Uterus (tissue), 4 donors: ENCODE data around the gene CST3. TPM values are rescaled to one million over a fixed set of nuclear protein-coding genes. Genes with fewer than 3 reads are reported as not detected.
A peak's percentile ranks its signal among the peaks of the same experiment; 100 is the strongest.
"Not testable (repeated sequence)": the region's sequence is repeated elsewhere in the genome, so short reads cannot be mapped to it uniquely, and the experiment has no call there.

ENCODE experiments used
- DNase-seq, 2 donors: peaks; one replicate each; pipeline ENCODE4 v3.0.0-alpha.2; 2019 to 2020
- H3K27ac ChIP-seq, 2 donors: fragments of 200-600 bp; sonication (generic); 1 replicate in 1 of 2; 2 replicates in 1 of 2; pipeline ENCODE4 v1.5.1; 2016 to 2018
- H3K27me3 ChIP-seq, 2 donors: fragments of 200-600 bp; sonication (generic); one replicate each; pipeline ENCODE4 v1.5.1; 2018 to 2019; ENCODE audit warnings: control low read depth in 1 of 2
- H3K36me3 ChIP-seq, 2 donors: fragments of 200-600 bp; sonication (generic); one replicate each; pipeline ENCODE4 v1.5.1; 2019; ENCODE audit warnings: control low read depth in 1 of 2
- H3K4me1 ChIP-seq, 2 donors: fragments of 200-600 bp; sonication (generic); one replicate each; pipeline ENCODE4 v1.5.1; 2018 to 2019; ENCODE audit warnings: control low read depth in 1 of 2
- H3K4me3 ChIP-seq, 2 donors: fragments of 200-600 bp; sonication (generic); 1 replicate in 1 of 2; 2 replicates in 1 of 2; pipeline ENCODE4 v1.5.1; 2018 to 2019; ENCODE audit warnings: mild to moderate bottlenecking in 1 of 2
- H3K9me3 ChIP-seq, 2 donors: fragments of 200-600 bp; sonication (generic); one replicate each; pipeline ENCODE4 v1.5.1; 2019; ENCODE audit warnings: control low read depth in 1 of 2
- POLR2A ChIP-seq, 2 donors: fragments of 450-650 bp; IDR thresholded peaks; one replicate each; pipeline ENCODE4 v1.6.1; 2016; ENCODE audit warnings: antibody characterized with exemption in 2 of 2, mild to moderate bottlenecking in 1 of 2, moderate library complexity in 1 of 2
- intact Hi-C: fragments of 100-400 bp; cut with DNase I; formaldehyde crosslinking; loops from one replicate; pipeline ENCODE4 v1.15.1; 2023; ENCODE audit warnings: low total_unique reads
- total RNA-seq, 4 donors: library from RNA; depleted of rRNA in 3 of 4; stranded (reverse); fragments of >200 nt in 3 of 4; gene quantifications; one replicate each; pipeline versions ENCODE4 v1.1.0 to v1.2.4, GENCODE V29; 2014 to 2023
- TF ChIP-seq, protein P1 (sequence below), 4 experiments: fragments of 200-600 bp in 2 of 4; fragments of 450-650 bp in 2 of 4; sonication (generic) in 2 of 4; IDR thresholded peaks; one replicate each; pipeline ENCODE4 v1.5.1; 2016 to 2019; ENCODE audit warnings: antibody characterized with exemption in 4 of 4, mild to moderate bottlenecking in 2 of 4, moderate library complexity in 1 of 4
- donor health status: DM: yes; HTN: yes; CAD: no.

Gene CST3
- total RNA-seq, 4 donors from 2014 or later = 205 to 1,148 (median 624) TPM

- no peak for DNase-seq
- Histone ChIP-seq H3K27ac (peak overlapping the region; percentile 91 to 95), H3K27me3 (no peaks in the 10 kb centered on the region), H3K4me1 (peaks cover 4 to 29% of the 10 kb centered on the region in 2 donors), H3K36me3 (no peaks in the 10 kb centered on the region), H3K4me3 (no peak overlapping the region), H3K9me3 (no peaks in the 10 kb centered on the region)
- no peak for TF ChIP-seq POLR2A (IDR thresholded peaks at IDR 0.05)
- TF ChIP-seq, protein P1, sequence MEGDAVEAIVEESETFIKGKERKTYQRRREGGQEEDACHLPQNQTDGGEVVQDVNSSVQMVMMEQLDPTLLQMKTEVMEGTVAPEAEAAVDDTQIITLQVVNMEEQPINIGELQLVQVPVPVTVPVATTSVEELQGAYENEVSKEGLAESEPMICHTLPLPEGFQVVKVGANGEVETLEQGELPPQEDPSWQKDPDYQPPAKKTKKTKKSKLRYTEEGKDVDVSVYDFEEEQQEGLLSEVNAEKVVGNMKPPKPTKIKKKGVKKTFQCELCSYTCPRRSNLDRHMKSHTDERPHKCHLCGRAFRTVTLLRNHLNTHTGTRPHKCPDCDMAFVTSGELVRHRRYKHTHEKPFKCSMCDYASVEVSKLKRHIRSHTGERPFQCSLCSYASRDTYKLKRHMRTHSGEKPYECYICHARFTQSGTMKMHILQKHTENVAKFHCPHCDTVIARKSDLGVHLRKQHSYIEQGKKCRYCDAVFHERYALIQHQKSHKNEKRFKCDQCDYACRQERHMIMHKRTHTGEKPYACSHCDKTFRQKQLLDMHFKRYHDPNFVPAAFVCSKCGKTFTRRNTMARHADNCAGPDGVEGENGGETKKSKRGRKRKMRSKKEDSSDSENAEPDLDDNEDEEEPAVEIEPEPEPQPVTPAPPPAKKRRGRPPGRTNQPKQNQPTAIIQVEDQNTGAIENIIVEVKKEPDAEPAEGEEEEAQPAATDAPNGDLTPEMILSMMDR (IDR thresholded peaks at IDR 0.05) = no peak
- intact Hi-C loops = no loop called here
Observed at GRCh38 chr20:23623666-23624323, 14.0 kb downstream of the CST3 start.

GRCh38 chr20:23622839-23623343 is 14.9 kb downstream of the CST3 start:
- peaks cover 4 to 29% of the 10 kb centered on the region in 2 donors for H3K4me1 ChIP-seq
- intact Hi-C loops = no loop called here

DNA sequence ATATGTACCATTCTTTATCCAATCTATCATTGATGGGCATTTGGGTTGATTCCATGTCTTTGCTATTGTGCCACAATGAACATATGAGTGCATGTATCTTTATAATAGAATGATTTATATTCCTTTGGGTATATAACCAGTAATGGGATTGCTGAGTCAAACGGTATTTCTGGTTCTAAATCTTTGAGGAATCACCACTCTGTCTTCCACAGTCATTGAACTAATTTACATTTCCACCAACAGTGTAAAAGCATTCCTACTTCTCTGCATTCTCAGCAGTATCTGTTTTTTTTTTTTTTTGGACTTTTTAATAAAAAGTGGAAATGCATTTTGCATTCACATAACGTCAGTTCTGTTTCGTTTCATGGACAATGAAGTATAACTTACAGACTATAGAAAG is 15.4 kb downstream of the CST3 start:
- intact Hi-C loops, H3K9me3 ChIP-seq, DNase-seq, H3K27me3 ChIP-seq, H3K36me3 ChIP-seq: not testable (repeated sequence)
- Histone ChIP-seq H3K4me3 (peak overlapping the region; percentile 4 to 31), H3K27ac (peak overlapping the region; percentile 91 to 95), H3K4me1 (peaks cover 4 to 29% of the 10 kb centered on the region in 2 donors)

More at GRCh38 chr20:23622839-23623343, 14.9 kb downstream of the CST3 start:
- Histone ChIP-seq H3K36me3 (no peaks in the 10 kb centered on the region), H3K9me3 (no peaks in the 10 kb centered on the region), H3K27me3 (no peaks in the 10 kb centered on the region), H3K4me3 (peak overlapping the region; percentile 4 to 31), H3K27ac (peak overlapping the region; percentile 91 to 95)
- DNase-seq = peak; percentile 85 to 87
- TF ChIP-seq, protein P1 (IDR thresholded peaks at IDR 0.05) = no peak
- peak in 1 of 2 donors; percentile 22 for TF ChIP-seq POLR2A (IDR thresholded peaks at IDR 0.05)

DNA sequence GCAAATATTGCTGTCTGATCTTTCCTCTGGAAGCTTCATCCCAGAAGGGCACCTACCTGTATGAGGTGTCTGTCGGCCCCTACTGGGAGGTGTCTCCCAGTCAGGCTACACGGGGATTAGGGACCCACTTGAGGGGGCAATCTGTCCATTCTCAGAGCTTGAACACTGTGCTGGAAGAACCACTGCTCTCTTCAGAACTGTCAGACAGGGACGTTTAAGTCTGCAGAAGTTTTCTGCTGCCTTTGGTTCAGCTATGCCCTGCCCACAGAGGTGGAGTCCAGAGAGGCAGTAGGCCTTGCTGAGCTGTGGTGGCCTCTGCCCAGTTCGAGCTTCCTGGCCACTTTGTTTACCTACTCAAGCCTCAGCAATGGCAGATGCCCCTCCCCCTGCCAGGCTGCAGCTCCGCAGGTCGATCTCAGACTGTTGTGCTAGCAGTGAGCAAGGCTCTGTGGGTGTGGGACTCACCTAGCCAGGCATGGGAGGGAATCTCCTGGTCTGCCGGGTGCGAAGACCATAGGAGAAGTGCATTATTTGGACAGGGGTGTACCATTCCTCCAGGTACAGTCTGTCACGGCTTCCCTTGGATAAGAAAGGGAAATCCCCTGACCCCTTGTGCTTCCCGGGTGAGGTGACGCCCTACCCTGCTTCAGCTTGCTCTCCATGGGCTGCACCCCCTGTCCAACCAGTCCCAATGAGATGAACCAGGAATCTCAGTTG is 16.9 kb downstream of the CST3 start:
- H3K27ac ChIP-seq, DNase-seq, H3K36me3 ChIP-seq, H3K27me3 ChIP-seq, H3K9me3 ChIP-seq, H3K4me3 ChIP-seq, intact Hi-C loops: not testable (repeated sequence)
- peaks cover 4 to 29% of the 10 kb centered on the region in 2 donors for H3K4me1 ChIP-seq

DNA sequence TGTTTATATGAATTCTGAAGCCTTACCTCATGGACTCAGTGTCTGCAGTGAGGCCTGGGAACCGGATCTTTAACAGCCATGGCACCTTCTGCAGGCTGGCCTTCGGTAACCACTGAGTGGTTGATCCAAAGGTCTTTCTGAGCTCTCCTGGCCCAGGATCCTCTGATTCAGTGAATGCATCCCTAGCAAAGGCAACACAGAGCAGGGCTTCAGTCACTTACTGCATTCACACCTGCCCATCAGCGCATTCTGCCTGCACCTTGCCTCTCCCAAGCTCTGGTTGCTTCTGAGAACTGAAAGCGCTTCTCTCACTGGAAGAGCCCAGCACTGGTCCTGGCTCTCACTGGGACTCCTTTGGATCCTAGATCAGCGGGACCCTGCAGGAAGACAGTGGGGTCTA is 23.6 kb downstream of the CST3 start:
- intact Hi-C loops = no loop called here
- Histone ChIP-seq H3K4me1 (no peaks in the 10 kb centered on the region), H3K4me3 (no peak overlapping the region), H3K27ac (peak overlapping the region; percentile 29 to 38), H3K27me3 (no peaks in the 10 kb centered on the region), H3K9me3 (no peaks in the 10 kb centered on the region), H3K36me3 (no peaks in the 10 kb centered on the region)
- TF ChIP-seq POLR2A (IDR thresholded peaks at IDR 0.05) = no peak
- TF ChIP-seq, protein P1 (IDR thresholded peaks at IDR 0.05) = no peak
- no peak for DNase-seq

GRCh38 chr20:23613676-23614075 is 24.1 kb downstream of the CST3 start:
- TF ChIP-seq POLR2A (IDR thresholded peaks at IDR 0.05) = no peak
- TF ChIP-seq, protein P1 (IDR thresholded peaks at IDR 0.05) = no peak
- Histone ChIP-seq H3K27ac (peak overlapping the region; percentile 29 to 38), H3K9me3 (no peaks in the 10 kb centered on the region), H3K36me3 (no peaks in the 10 kb centered on the region), H3K27me3 (no peaks in the 10 kb centered on the region), H3K4me3 (no peak overlapping the region), H3K4me1 (no peaks in the 10 kb centered on the region)
- intact Hi-C loops = no loop called here
- DNase-seq = peak; percentile 40 to 59
